ENCODE measurements around the gene CD84.

CD84 gene

GRCh38 chr1:160607011-160607671 is 27.8 kb upstream of the CD84 start:
- DNase-seq (ENCODE audit: low read depth in 1 of 2, low spot score in 1 of 2) = peak; percentile 38 to 76
- Histone ChIP-seq H3K27ac (replicated peaks) (no peak overlapping the region), H3K27me3 (ENCODE audit: insufficient read depth, poor library complexity, severe bottlenecking) (no peaks in the 10 kb centered on the region), H3K4me3 (replicated peaks; ENCODE audit: insufficient read depth, low read length) (no peak overlapping the region)
- TF ChIP-seq SPI1 (IDR thresholded peaks at IDR 0.05; ENCODE audit: borderline replicate concordance, low read depth) (peak; percentile 75; the same call in 1 of the 2 replicates), CTCF (IDR thresholded peaks at IDR 0.05; ENCODE audit: insufficient read depth, low read length) (peak; percentile 80), POLR2AphosphoS5 (IDR thresholded peaks at IDR 0.05; ENCODE audit: low read depth) (no peak), REST (IDR thresholded peaks at IDR 0.05; ENCODE audit: insufficient replicate concordance, low read depth) (no peak), GABPA (IDR thresholded peaks at IDR 0.05; ENCODE audit: low read depth) (no peak)

GRCh38 chr1:160606611-160607010 is 27.3 kb upstream of the CD84 start:
- no peak for TF ChIP-seq REST (IDR thresholded peaks at IDR 0.05; ENCODE audit: insufficient replicate concordance, low read depth)
- no peak for TF ChIP-seq POLR2AphosphoS5 (IDR thresholded peaks at IDR 0.05; ENCODE audit: low read depth)
- no peak for TF ChIP-seq GABPA (IDR thresholded peaks at IDR 0.05; ENCODE audit: low read depth)
- no peak for TF ChIP-seq SPI1 (IDR thresholded peaks at IDR 0.05; ENCODE audit: borderline replicate concordance, low read depth)
- no peak for TF ChIP-seq CTCF (IDR thresholded peaks at IDR 0.05; ENCODE audit: insufficient read depth, low read length)
- Histone ChIP-seq H3K4me3 (replicated peaks; ENCODE audit: insufficient read depth, low read length) (no peak overlapping the region), H3K27me3 (ENCODE audit: insufficient read depth, poor library complexity, severe bottlenecking) (no peaks in the 10 kb centered on the region), H3K27ac (replicated peaks) (no peak overlapping the region)
- DNase-seq (ENCODE audit: low read depth in 1 of 2, low spot score in 1 of 2) = no peak

- TF ChIP-seq CTCF (IDR thresholded peaks at IDR 0.05; ENCODE audit: insufficient read depth, low read length) = no peak
- no peak for TF ChIP-seq SPI1 (IDR thresholded peaks at IDR 0.05; ENCODE audit: borderline replicate concordance, low read depth)
- no peak for TF ChIP-seq POLR2AphosphoS5 (IDR thresholded peaks at IDR 0.05; ENCODE audit: low read depth)
- no peak for TF ChIP-seq REST (IDR thresholded peaks at IDR 0.05; ENCODE audit: insufficient replicate concordance, low read depth)
- TF ChIP-seq GABPA (IDR thresholded peaks at IDR 0.05; ENCODE audit: low read depth) = no peak
- Histone ChIP-seq H3K4me3 (replicated peaks; ENCODE audit: insufficient read depth, low read length) (no peak overlapping the region), H3K27me3 (ENCODE audit: insufficient read depth, poor library complexity, severe bottlenecking) (no peaks in the 10 kb centered on the region), H3K27ac (replicated peaks) (no peak overlapping the region)
- DNase-seq (ENCODE audit: low read depth in 1 of 2, low spot score in 1 of 2) = no peak
Observed at GRCh38 chr1:160605792-160606479, 26.6 kb upstream of the CD84 start.
